Prostate gland (tissue), 2 donors: ENCODE measurements around the gene ZNF581. TPM values are rescaled to one million over a fixed set of nuclear protein-coding genes. Genes with fewer than 3 reads are reported as not detected.

ENCODE experiments used
- DNase-seq: peaks from one replicate; pipeline ENCODE4 v3.0.0-alpha.2; 2019; ENCODE audit warnings: low spot score
- H3K27ac ChIP-seq, 2 donors: fragments of 200-600 bp; sonication (generic); 2 replicates each; pipeline ENCODE4 v1.5.1; 2017 to 2019
- H3K27me3 ChIP-seq: fragments of 200-600 bp; sonication (generic); replicated peaks from 2 replicates; pipeline ENCODE4 v1.5.1; 2019; ENCODE audit not compliant: insufficient read depth
- H3K36me3 ChIP-seq, 2 donors: fragments of 200-600 bp; sonication (generic); 1 replicate in 1 of 2; 2 replicates in 1 of 2; pipeline versions ENCODE4 v1.5.1 to v1.8.1; 2017 to 2019
- H3K4me1 ChIP-seq: fragments of 200-600 bp; sonication (generic); replicated peaks from 2 replicates; pipeline ENCODE4 v1.5.1; 2019
- H3K4me3 ChIP-seq, 2 donors: fragments of 200-600 bp; sonication (generic); 2 replicates each; pipeline ENCODE4 v1.5.1; 2017 to 2019
- H3K9me3 ChIP-seq: fragments of 200-600 bp; sonication (generic); 2 replicates; pipeline ENCODE4 v1.5.1; 2017
- POLR2A ChIP-seq: fragments of 450-650 bp; IDR thresholded peaks from one replicate; pipeline ENCODE4 v1.6.1; 2016; ENCODE audit warnings: antibody characterized with exemption, mild to moderate bottlenecking
- POLR2AphosphoS5 ChIP-seq: sonication (generic); formaldehyde crosslinking; IDR thresholded peaks from one replicate; pipeline ENCODE4 v1.6.1; 2017; ENCODE audit warnings: antibody characterized with exemption
- WGBS: methylation state at CpG from one replicate; pipeline ENCODE4 v1.1.5; 2018; 5-methylcytosine and 5-hydroxymethylcytosine counted together
- intact Hi-C: fragments of 100-400 bp; cut with DNase I; formaldehyde crosslinking; loops from one replicate; pipeline ENCODE4 v1.14.2; 2022
- total RNA-seq, 2 donors: library from RNA; depleted of rRNA; stranded (reverse); fragments of >200 nt; gene quantifications; one replicate each; pipeline ENCODE4 v1.1.0, GENCODE V29; 2016
- TF ChIP-seq, protein P1 (sequence below), 4 experiments: fragments of 200-600 bp in 2 of 4; fragments of 450-650 bp in 2 of 4; sonication (generic) in 2 of 4; IDR thresholded peaks; 1 replicate in 3 of 4; 2 replicates in 1 of 4; pipeline ENCODE4 v1.5.1; 2016 to 2019; ENCODE audit warnings: antibody characterized with exemption in 4 of 4, mild to moderate bottlenecking in 2 of 4, moderate library complexity in 2 of 4

Gene ZNF581
- total RNA-seq, 2 donors from 2014 or later, result 19.7 to 20.6 TPM

DNA sequence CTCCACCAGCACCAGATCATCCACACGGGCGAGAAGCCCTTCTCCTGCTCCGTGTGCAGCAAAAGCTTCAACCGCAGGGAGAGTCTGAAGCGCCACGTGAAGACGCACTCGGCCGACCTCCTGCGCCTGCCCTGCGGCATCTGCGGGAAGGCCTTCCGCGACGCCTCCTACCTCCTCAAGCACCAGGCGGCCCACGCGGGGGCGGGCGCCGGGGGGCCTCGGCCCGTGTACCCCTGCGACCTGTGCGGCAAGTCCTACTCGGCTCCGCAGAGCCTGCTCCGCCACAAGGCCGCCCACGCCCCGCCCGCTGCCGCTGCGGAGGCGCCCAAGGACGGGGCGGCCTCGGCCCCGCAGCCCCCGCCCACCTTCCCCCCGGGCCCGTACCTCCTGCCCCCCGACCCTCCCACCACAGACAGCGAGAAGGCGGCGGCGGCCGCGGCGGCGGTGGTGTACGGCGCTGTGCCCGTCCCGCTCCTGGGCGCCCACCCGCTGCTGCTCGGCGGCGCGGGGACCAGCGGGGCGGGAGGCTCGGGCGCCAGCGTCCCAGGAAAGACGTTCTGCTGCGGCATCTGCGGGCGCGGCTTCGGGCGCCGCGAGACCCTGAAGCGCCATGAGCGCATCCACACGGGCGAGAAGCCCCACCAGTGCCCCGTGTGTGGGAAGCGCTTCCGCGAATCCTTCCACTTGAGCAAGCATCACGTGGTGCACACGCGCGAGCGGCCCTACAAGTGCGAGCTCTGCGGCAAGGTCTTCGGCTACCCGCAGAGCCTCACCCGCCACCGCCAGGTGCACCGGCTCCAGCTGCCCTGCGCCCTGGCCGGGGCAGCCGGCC, 28.5 kb upstream of the ZNF581 start:
- Histone ChIP-seq H3K36me3 (peaks cover 6 to 19% of the 10 kb centered on the region in 2 donors), H3K27me3 (no peaks in the 10 kb centered on the region), H3K4me1 (no peaks in the 10 kb centered on the region), H3K9me3 (no peaks in the 10 kb centered on the region), H3K27ac (no peak overlapping the region), H3K4me3 (no peak overlapping the region)
- TF ChIP-seq POLR2A (no peak), POLR2AphosphoS5 (no peak)
- TF ChIP-seq, protein P1, sequence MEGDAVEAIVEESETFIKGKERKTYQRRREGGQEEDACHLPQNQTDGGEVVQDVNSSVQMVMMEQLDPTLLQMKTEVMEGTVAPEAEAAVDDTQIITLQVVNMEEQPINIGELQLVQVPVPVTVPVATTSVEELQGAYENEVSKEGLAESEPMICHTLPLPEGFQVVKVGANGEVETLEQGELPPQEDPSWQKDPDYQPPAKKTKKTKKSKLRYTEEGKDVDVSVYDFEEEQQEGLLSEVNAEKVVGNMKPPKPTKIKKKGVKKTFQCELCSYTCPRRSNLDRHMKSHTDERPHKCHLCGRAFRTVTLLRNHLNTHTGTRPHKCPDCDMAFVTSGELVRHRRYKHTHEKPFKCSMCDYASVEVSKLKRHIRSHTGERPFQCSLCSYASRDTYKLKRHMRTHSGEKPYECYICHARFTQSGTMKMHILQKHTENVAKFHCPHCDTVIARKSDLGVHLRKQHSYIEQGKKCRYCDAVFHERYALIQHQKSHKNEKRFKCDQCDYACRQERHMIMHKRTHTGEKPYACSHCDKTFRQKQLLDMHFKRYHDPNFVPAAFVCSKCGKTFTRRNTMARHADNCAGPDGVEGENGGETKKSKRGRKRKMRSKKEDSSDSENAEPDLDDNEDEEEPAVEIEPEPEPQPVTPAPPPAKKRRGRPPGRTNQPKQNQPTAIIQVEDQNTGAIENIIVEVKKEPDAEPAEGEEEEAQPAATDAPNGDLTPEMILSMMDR (IDR thresholded peaks at IDR 0.05), result no peak
- 97% methylated on average over 86 of the region's 98 CpGs for WGBS
- intact Hi-C loops, result no loop called here
- no peak for DNase-seq

DNA sequence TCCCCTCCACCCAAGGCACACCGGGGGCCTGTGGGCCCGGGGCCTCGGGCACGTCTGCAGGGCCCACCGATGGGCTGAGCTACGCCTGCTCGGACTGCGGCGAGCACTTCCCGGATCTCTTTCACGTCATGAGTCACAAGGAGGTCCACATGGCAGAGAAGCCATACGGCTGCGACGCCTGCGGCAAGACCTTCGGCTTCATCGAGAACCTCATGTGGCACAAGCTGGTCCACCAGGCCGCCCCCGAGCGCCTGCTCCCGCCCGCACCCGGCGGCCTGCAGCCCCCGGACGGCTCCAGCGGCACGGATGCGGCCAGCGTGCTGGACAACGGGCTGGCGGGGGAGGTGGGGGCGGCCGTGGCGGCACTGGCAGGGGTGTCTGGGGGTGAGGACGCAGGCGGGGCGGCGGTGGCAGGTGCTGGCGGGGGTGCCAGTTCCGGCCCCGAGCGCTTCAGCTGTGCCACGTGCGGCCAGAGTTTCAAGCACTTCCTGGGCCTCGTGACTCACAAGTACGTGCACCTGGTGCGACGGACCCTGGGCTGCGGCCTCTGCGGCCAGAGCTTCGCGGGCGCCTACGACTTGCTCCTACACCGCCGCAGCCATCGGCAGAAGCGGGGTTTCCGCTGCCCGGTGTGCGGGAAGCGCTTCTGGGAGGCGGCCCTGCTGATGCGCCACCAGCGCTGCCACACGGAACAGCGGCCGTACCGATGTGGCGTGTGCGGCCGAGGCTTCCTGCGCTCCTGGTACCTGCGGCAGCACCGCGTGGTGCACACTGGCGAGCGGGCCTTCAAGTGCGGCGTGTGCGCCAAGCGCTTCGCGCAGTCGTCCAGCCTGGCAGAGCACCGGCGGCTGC, 27.7 kb upstream of the ZNF581 start:
- WGBS, result 94% methylated on average over 44 of the region's 88 CpGs
- Histone ChIP-seq H3K27ac (no peak overlapping the region), H3K27me3 (no peaks in the 10 kb centered on the region), H3K9me3 (no peaks in the 10 kb centered on the region), H3K36me3 (peaks cover 6 to 19% of the 10 kb centered on the region in 2 donors), H3K4me1 (no peaks in the 10 kb centered on the region), H3K4me3 (no peak overlapping the region)
- TF ChIP-seq POLR2A, result no peak
- TF ChIP-seq, protein P1 (IDR thresholded peaks at IDR 0.05), result no peak
- TF ChIP-seq POLR2AphosphoS5, result no peak
- intact Hi-C loops, result no loop called here
- no peak for DNase-seq

DNA sequence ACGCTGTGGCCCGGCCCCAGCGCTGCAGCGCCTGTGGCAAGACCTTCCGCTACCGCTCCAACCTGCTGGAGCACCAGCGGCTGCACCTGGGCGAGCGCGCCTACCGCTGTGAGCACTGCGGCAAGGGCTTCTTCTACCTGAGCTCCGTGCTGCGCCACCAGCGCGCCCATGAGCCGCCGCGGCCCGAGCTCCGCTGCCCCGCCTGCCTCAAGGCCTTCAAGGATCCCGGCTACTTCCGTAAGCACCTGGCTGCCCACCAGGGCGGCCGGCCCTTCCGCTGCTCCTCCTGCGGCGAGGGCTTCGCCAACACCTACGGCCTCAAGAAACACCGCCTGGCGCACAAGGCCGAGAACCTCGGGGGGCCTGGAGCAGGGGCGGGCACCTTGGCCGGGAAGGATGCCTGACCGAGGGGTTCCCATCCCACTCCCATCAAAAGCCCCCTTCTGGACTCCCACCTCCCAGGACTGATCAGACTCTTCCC, 27.0 kb upstream of the ZNF581 start:
- TF ChIP-seq POLR2A (no peak), POLR2AphosphoS5 (no peak)
- TF ChIP-seq, protein P1 (IDR thresholded peaks at IDR 0.05), result no peak
- H3K27me3 ChIP-seq, result no peaks in the 10 kb centered on the region
- H3K27ac ChIP-seq, result no peak overlapping the region
- no peaks in the 10 kb centered on the region for H3K4me1 ChIP-seq
- peaks cover 6 to 19% of the 10 kb centered on the region in 2 donors for H3K36me3 ChIP-seq
- intact Hi-C loops, result no loop called here
- H3K4me3 ChIP-seq, result no peak overlapping the region
- no peaks in the 10 kb centered on the region for H3K9me3 ChIP-seq
- 96% methylated on average over 38 of the region's 38 CpGs for WGBS
- no peak for DNase-seq

DNA sequence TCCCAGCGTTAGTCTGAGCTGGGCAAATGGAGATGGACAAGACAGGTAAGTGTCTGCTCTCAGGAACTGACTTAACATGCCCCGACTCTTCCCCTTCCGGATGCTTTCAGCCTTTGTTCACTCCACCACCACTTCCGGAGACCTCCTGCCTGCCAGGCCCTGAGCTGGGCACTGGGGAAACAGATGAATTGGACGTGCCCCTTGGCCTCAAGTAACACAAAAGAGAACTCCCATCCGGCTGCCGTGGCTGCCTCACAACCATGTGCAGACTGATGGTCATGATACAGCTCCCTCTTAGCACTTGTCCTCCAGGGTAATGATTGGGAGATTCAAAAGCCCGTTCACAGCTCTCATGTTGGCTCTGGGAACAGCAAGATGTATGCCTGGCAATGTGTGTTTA, 26.0 kb upstream of the ZNF581 start:
- H3K27me3 ChIP-seq, result no peaks in the 10 kb centered on the region
- no peak overlapping the region for H3K27ac ChIP-seq
- H3K9me3 ChIP-seq, result no peaks in the 10 kb centered on the region
- no peak overlapping the region for H3K4me3 ChIP-seq
- TF ChIP-seq POLR2AphosphoS5 (no peak), POLR2A (no peak)
- TF ChIP-seq, protein P1 (IDR thresholded peaks at IDR 0.05), result no peak
- no peak for DNase-seq
- H3K36me3 ChIP-seq, result peaks cover 6 to 19% of the 10 kb centered on the region in 2 donors
- intact Hi-C loops, result no loop called here
- WGBS, result 61% methylated on average over 8 of the region's 8 CpGs
- H3K4me1 ChIP-seq, result no peaks in the 10 kb centered on the region
